HG03571 (cell line): ENCODE data around the gene KSR2.

ENCODE experiments used
- ATAC-seq: cut with Tn5 transposase; IDR thresholded peaks from one replicate; pipeline ENCODE4 v1.9.1; 2021; ENCODE audit not compliant: unreplicated experiment

Gene KSR2

GRCh38 chr12:117470804-117471203, 498.0 kb downstream of the KSR2 start:
- no peak for ATAC-seq

DNA sequence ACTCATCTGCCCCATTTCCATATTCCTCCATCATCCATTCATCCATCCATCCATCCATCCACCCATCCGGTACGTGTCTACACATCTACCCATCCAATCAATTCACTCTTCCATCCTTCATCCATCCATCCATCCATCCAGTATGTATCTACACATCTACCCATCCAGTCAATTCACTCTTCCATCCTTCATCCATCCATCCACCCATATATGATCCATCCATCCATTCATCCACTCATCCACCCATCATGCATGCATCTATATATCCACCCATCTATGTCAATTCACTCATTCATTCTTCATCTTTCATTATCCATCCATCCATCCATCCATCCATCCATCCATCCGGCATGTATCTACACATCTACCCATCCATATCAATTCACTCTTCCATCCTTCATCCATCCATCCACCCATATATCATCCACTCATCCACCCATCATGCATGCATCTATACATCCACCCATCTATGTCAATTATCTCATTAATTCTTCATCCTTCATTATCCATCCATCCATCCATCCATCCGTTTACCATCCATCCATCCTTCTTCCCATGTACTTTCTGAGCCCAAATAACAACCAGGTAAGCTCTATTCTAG, 498.8 kb downstream of the KSR2 start:
- no peak for ATAC-seq

DNA sequence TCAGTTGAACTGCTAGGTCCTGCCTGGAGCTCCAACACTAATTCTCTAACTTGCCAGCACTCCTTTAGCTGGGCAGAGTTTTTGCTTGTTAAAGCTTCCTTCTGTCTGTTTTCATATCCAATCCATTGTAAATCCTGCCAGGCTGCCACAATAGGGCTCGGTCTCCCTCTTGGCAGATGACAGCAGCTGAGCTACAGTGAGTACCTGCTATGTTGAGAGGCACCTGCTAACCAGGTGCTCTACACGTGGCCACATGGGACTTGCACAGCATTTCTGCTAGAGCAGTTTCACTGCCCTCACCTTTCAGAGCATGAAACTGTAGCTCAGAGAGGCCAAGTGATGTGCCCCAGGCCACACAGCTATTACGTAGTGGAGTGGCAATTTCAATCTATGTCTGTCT, 500.8 kb downstream of the KSR2 start:
- no peak for ATAC-seq

DNA sequence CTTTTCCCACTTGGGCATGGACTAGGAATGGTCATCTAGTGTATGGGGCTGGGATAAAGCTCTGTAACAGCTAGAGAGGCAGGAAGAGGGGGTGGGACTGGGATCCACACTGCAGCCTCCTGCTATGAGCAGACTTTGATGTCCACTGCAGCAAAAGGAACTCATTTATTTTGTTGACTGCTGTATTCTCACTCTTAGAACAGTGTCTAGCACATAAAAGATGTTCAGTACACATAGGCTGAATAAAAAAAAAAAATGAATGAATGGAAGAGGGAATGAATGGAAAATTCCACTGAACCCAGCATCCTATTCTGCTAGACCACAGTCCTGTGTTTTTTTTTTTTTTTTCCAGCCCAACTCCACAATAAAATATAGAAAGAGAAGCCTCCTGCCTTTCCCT, 501.2 kb downstream of the KSR2 start:
- ATAC-seq, result no peak

GRCh38 chr12:117466677-117467362, 502.0 kb downstream of the KSR2 start:
- ATAC-seq, result no peak

GRCh38 chr12:117461732-117462131, 507.1 kb downstream of the KSR2 start:
- ATAC-seq, result no peak

GRCh38 chr12:117459229-117459628, 509.6 kb downstream of the KSR2 start:
- ATAC-seq, result no peak

- no peak for ATAC-seq
Measured at GRCh38 chr12:117457189-117457588, 511.6 kb downstream of the KSR2 start.

DNA sequence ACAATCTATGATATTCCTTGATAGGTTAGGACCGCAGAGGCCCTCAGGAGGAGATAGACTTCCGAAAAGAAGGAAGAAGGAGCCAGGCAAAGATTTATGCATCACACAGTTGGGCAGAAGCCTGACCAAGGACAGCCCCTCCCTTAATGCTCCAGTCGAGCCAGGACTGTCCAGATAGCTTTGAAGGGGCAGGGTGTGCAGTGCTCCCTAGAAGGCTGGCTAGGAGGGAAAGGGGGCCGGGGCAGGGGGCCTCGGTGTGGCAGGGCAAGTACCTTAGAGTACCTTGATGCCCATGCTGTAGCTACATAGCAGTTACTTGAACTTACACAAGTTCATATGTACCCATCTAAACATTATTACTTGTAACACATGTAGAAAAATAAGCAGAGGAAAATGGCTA, 512.7 kb downstream of the KSR2 start:
- ATAC-seq, result no peak

GRCh38 chr12:117453961-117454360, 514.8 kb downstream of the KSR2 start:
- ATAC-seq, result no peak

DNA sequence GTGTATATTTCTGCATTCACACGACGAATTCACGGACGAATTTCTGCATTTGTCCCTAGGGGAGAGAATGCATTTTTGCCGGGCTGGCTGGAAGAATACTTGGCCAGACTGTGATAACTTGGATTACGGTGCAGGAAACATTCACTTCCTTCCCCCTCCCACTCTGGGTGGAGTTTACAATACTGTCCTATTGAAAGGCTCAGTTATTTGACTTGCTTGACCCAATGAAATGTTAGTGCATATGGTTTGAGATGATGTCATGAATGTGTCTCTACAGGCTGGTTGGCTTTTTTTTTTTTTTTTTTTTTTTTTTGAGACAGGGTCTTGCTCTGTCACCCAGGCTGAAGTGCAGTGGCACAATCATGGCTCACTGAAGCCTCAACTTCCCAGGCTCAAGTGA, 516.7 kb downstream of the KSR2 start:
- no peak for ATAC-seq

DNA sequence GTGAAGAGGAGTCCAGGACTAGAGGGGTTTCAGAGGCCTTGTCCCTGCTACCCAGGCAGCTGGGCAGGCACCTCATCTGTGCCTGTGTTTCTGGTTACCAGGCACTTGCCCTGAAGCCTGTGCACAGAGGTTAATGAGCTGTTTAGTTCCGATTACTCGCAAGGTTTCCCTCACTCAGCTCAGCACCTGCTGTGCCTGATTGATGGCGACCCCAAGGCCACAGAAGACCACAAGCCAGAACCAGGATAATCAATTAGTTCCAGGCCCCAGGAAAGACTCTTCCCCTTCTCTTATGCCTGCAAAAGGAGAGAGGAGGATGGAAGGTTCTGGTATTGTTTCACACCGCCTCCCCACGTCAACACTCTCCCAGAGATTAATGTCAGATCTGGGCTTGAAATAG, 518.6 kb downstream of the KSR2 start:
- no peak for ATAC-seq

GRCh38 chr12:117447665-117448366, 521.0 kb downstream of the KSR2 start:
- ATAC-seq, result no peak

- ATAC-seq, result no peak
Measured at GRCh38 chr12:117444781-117445180, 524.0 kb downstream of the KSR2 start.

- ATAC-seq, result no peak
Measured at GRCh38 chr12:117441751-117442150, 527.0 kb downstream of the KSR2 start.

DNA sequence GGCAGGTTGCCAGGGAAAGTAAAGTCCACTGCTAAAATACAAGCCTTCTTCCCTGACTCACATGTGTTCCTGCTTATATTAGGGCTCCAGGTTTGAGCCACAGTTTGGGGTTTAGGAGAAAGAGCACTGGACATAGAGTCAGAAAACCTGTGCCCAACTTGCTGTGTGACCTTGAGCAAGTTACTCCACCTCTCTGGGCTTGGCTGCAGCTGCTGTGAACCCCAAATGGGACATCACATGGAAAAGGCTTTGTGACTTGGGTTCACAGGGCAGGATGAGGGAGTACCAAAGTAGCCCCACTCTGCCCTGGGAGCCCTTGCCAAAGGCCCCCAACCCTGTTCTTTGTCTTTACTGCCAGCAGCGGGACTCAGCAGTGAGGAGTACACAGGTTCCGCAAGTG, 528.4 kb downstream of the KSR2 start:
- no peak for ATAC-seq

DNA sequence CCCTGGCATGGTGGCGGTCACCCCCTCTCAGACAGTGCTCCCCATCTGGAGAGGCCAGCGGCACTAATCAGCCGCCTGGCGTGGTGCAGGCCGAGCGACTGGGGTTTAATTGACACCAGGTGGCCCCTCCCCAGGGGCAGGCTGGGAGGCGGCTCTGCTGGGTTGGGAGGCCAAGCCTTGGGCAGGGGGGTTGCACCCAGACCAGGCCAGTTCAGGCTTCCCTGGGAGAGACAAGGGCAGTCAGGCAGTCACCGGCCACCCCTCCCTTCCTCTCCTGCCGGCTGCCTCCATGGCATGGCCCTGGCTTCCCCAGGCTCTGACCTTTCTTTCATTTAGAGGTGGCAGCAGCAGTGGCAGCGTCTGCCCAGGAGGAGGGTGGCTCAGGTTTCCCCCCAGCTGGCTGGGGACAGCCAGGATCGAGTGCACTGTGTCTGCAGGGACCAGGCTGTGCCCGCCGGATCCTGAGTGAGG, 529.2 kb downstream of the KSR2 start:
- ATAC-seq, result no peak

- ATAC-seq, result no peak
Measured at GRCh38 chr12:117438809-117439208, 530.0 kb downstream of the KSR2 start.

GRCh38 chr12:117437516-117438255, 531.1 kb downstream of the KSR2 start:
- ATAC-seq, result no peak

GRCh38 chr12:117433878-117434277, 534.9 kb downstream of the KSR2 start:
- no peak for ATAC-seq

- no peak for ATAC-seq
Measured at GRCh38 chr12:117430246-117430645, 538.5 kb downstream of the KSR2 start.

GRCh38 chr12:117427211-117427610, 541.6 kb downstream of the KSR2 start:
- ATAC-seq, result no peak
